Tongue (tissue), 2 donors: ENCODE results near the gene CFAP61. TPM values are rescaled to one million over a fixed set of nuclear protein-coding genes. Genes with fewer than 3 reads are reported as not detected.

Experiments used
- DNase-seq: peaks from one replicate; pipeline ENCODE4 v3.0.0-alpha.2; 2015
- total RNA-seq: library from RNA; depleted of rRNA; stranded (reverse); fragments of >200 nt; gene quantifications from one replicate; pipeline ENCODE4 v1.2.3, GENCODE V29; 2014

Gene CFAP61
- total RNA-seq, 1 donor from 2014 or later, result 2.2 TPM

DNA sequence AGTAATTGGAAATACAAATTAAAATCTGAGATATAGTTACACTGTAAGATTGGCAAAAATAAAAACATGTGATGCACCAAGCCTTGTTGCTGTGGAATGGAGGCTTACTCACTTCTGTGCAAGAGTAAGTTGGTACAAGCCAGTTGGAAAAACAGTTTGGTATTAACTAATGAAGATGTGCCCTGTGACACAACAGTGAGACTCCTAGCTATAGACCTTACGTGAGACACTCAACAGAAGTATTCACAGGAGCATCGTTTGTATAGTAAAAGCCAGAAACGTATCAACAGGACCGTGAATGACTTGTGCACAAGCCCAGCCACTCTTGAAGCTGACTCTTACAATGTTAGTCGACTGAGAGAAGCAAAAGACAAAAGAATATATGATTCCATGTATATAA, 20.5 kb upstream of the CFAP61 start:
- no peak for DNase-seq

DNA sequence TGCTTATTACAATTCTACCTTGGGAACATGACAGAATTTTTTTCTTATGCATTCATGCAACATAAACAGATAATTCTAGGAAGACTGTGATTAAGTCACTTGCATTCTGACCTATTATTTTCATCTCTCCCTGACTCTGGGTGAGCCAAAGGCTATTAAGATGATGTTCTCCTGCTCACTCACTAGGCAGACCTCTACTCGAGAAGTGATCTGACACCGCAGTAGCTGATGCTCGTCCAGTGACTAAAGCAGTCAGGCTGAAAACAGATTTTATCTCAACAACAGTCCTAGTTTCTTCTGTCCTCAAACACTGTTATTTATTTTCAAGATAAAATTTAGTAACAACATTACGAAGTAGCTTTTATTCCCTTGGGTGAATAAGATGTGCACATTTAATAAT, 17.8 kb upstream of the CFAP61 start:
- no peak for DNase-seq

DNA sequence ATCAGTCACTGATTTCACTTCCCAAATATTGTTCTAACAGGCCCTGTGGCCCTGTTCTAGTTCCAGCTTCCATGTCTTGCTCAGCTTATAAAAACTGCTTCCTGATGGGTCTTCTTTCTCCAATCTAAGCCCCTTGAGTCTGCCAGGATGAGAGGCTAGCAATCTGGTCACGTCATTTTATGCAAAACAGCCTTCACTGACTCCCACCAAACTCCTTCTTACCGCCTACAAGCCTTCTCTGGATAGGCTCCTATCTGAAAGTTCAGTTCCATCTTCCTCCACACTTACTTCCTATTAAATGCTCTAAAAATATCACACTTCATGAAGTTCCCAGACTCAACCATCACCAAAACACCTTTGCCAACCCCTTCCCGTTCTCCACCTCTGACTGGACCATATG, 15.6 kb upstream of the CFAP61 start:
- no peak for DNase-seq

DNA sequence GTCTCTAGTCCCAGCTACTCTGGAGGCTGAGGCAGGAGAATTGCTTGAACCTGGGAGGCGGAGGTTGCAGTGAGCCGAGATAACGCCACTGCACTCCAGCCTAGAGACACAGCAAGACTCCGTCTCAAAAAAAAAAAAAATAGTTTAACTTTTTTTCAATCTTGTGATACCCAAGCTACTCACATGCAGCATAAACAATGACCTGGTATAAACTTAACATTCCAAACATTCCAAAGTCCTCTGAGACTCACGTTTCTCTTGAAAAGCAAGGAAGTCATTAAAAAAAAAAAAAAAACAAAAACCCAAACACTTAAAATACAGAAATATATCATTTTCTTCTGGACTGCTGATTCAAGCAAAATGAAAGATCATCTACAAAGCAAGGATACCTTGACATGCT, 14.4 kb upstream of the CFAP61 start:
- DNase-seq, result no peak

DNA sequence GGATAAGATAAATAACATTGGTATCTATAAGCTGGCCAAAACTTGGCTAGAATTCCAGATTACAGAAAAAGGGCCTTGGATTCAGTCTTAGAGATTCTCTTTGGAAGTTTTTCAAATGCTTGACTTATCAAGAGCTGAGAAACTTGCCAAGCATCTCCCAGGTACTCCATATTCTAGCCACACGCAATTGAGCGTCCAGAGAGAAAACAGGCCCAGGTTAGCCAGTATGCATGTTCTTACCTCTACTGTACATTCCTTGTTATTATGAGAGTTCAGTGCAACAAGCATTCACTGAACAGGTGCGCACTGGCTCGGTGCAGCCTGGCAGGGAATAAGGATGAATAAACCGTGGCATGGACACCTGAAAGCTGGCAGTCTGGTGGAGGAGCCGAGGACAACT, 13.7 kb upstream of the CFAP61 start:
- no peak for DNase-seq

- no peak for DNase-seq
These were observed 12.5 kb upstream of the CFAP61 start for GRCh38 chr20:20039752-20040387.

GRCh38 chr20:20051767-20052073, 612 bp upstream of the CFAP61 start:
- DNase-seq, result no peak

GRCh38 chr20:20060234-20060998, 8.1 kb downstream of the CFAP61 start:
- peak; percentile 28 for DNase-seq

DNA sequence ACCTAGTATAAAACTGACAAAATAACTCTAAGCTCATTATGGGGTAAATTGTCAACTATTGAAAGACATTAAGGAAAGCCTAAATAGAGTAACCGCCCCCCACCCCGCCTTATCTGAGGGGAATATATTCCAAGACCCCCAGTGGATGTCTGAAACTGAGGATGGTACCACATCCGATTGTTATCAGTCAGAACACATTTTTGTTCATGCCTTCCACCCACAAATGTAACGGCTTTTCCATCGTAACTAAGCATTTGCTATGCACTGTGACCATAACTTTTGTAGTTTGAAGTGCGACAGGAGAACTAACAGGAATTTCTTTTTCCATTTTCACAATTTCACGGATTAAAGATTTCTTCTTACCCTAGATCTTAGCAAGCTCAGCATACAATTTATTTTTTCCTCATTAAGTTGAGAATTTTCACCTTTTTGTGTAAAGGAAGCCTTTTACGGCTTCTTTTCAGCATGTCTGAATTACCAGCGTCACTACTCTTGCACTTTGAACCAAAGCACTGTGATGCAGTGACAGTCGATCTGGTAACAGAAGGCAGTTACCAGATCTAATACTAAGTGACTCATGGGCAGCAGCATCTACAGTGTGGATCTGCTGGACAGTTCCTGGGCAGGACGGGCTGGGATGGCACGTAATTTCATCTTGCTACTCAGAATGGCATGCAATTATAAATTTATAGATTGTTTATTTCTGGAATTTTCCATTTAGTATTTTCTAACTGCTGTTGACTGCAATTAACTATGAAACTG, 11.8 kb downstream of the CFAP61 start:
- no peak for DNase-seq

GRCh38 chr20:20065361-20065760, 13.0 kb downstream of the CFAP61 start:
- DNase-seq, result peak; percentile 12

- no peak for DNase-seq
These were observed 18.8 kb downstream of the CFAP61 start for GRCh38 chr20:20070871-20071726.

GRCh38 chr20:20073801-20074371, 21.6 kb downstream of the CFAP61 start:
- peak; percentile 74 for DNase-seq

DNA sequence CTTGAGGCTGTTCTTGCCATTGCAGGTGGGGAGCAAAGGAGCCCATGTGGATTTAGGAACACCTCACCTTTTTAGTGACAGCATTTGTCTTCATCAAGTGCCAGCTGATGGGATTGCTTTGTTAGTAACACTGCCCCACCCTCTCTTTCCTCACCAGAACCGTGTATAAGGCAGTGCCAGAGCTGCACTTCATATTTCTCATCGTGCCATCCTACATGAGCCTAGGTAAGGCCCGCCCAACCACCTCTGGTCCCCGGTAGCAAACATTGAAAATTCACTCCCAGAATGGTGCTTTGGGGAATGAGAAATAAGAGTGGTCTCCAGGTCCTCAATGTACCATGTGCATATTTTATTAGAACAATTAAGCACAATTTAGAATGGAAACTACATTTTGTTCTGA, 22.7 kb downstream of the CFAP61 start:
- no peak for DNase-seq

DNA sequence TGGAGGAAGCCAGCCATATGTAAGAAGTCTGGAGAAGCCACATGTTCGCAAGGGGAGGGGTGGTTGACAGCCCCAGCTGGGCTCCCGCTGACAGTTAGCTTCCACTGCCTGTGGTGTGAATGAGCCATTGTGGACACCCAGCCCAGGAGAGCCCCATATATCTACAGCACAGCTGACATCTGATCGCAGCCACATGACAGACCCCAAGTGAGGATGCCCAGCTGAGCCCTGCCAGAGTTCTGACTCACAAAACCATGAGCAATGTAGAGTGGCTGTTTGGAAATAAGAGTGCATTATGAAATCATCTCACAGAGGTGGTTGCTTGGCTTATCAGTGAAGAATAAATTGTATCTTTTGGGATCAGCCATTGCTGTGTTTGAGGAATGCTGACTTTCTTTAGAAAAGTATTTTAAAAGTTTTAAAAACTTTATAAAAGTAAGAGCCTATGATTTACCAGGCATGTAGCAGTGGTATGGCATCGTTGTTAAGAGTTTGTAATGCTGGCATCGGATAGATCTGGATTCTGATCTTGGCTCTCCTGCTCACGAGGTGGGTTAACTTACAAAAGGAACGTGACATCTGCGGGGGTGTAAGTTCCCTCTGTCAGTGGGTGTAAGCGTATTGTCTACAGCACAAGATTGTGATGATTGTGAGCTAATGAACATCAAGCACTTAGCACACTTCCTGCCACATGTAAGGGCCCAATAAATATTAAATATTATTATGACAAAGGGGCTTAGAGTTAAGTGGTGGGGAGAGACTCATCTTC, 24.1 kb downstream of the CFAP61 start:
- DNase-seq, result peak; percentile 92

- no peak for DNase-seq
These were observed 25.7 kb downstream of the CFAP61 start for GRCh38 chr20:20078041-20078440.

- DNase-seq, result no peak
These were observed 26.9 kb downstream of the CFAP61 start for GRCh38 chr20:20079102-20079784.

DNA sequence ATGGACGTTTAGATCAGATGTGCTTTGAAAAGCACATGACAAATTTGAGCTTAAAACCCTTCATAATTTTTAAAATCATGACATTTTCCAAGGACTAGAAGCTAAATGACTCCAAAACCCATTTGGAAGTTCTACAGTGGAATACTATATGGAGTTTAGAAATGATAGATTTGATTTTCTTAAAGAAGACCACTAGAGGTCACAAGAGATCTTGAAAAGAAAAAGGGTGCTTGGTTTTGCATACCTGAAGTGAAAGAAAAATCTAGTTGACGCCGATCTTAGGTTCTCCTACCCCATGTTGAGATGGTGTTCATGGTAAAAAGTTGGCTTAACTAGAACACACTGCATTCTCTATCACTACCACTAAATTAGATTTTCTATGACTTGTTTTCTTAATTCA, 31.5 kb downstream of the CFAP61 start:
- DNase-seq, result peak; percentile 61

DNA sequence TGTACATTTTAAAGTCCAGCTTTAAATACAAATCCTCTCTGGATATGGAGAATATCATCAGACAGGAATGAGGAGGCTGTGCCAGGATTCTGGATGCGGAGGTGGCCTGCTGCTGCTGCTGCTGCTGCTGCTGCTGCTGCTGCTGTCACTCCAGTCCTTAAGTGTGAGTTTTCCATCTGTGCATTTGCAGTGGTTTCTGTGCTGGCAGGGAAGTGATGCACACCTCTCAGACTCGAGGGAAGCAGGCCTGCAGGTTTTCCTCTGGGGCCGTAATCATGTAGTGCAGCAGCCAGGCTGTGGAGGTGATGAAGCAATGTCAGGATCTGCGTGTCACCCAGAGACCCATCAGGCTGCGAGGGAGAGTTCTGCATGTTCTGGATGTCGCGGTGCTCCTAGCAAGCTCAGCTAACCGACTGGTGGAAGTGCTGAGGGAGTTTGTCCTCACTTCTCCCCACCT, 32.0 kb downstream of the CFAP61 start:
- peak; percentile 85 for DNase-seq

- DNase-seq, result peak; percentile 30
These were observed 32.7 kb downstream of the CFAP61 start for GRCh38 chr20:20085071-20085470.

GRCh38 chr20:20085812-20086211, 33.5 kb downstream of the CFAP61 start:
- DNase-seq, result peak; percentile 34

- peak; percentile 42 for DNase-seq
These were observed 36.7 kb downstream of the CFAP61 start for GRCh38 chr20:20089018-20089417.
